ENCODE measurements around the gene TBX5. TPM values are rescaled to one million over a fixed set of nuclear protein-coding genes. Genes with fewer than 3 reads are reported as not detected.
"Not testable (repeated sequence)": the region's sequence is repeated elsewhere in the genome, so short reads cannot be mapped to it uniquely, and the experiment has no call there.

TBX5 gene
- total RNA-seq, 1 experiment from 2014 or later, result not detected

- CTCF ChIA-PET, result interaction anchor here (0.6 kb wide), 1 partner anchor 891 kb away, joined by 3 read pairs; no protein-coding TSS in a partner anchor
- H3K9me3 Mint-ChIP-seq (ENCODE audit: low read depth, unreplicated experiment), result peaks cover 27% of the 10 kb centered on the region
Measured at GRCh38 chr12:114355389-114356088, 50.4 kb downstream of the TBX5 start.

GRCh38 chr12:114349239-114349638 is 56.7 kb downstream of the TBX5 start:
- intact Hi-C loops (cut with micrococcal nuclease; ENCODE audit: unreplicated experiment); H3K27ac Mint-ChIP-seq (ENCODE audit: unreplicated experiment); H3K4me3 Mint-ChIP-seq (ENCODE audit: low read depth, unreplicated experiment); H3K27me3 Mint-ChIP-seq (ENCODE audit: unreplicated experiment); H3K4me1 Mint-ChIP-seq (ENCODE audit: low read depth, unreplicated experiment); BruUV-seq (replicated peaks); H3K36me3 Mint-ChIP-seq (ENCODE audit: insufficient read depth, unreplicated experiment); DNase-seq; CTCF ChIA-PET: not testable (repeated sequence)
- H3K9me3 Mint-ChIP-seq (ENCODE audit: low read depth, unreplicated experiment), result peaks cover 25% of the 10 kb centered on the region

More at GRCh38 chr12:114355389-114356088, 50.4 kb downstream of the TBX5 start:
- intact Hi-C loops (cut with micrococcal nuclease; ENCODE audit: unreplicated experiment), result no loop called here
- Mint-ChIP-seq H3K4me1 (ENCODE audit: low read depth, unreplicated experiment) (no peaks in the 10 kb centered on the region), H3K4me3 (ENCODE audit: low read depth, unreplicated experiment) (no peak overlapping the region), H3K27ac (ENCODE audit: unreplicated experiment) (no peak overlapping the region), H3K36me3 (ENCODE audit: insufficient read depth, unreplicated experiment) (no peaks in the 10 kb centered on the region), H3K27me3 (ENCODE audit: unreplicated experiment) (no peaks in the 10 kb centered on the region)
- no peak for TF ChIP-seq CTCF (IDR thresholded peaks at IDR 0.05; ENCODE audit: unreplicated experiment)
- no peak for DNase-seq
- BruUV-seq (replicated peaks), result no TSS peak

- intact Hi-C loops (cut with micrococcal nuclease; ENCODE audit: unreplicated experiment), result no loop called here
- CTCF ChIA-PET, result no interaction called here
Measured at GRCh38 chr12:114347861-114348260, 58.1 kb downstream of the TBX5 start.

GRCh38 chr12:114344831-114345230 is 61.1 kb downstream of the TBX5 start:
- intact Hi-C loops (cut with micrococcal nuclease; ENCODE audit: unreplicated experiment), result no loop called here
- Mint-ChIP-seq H3K4me3 (ENCODE audit: low read depth, unreplicated experiment) (no peak overlapping the region), H3K36me3 (ENCODE audit: insufficient read depth, unreplicated experiment) (peaks cover 6% of the 10 kb centered on the region), H3K4me1 (ENCODE audit: low read depth, unreplicated experiment) (no peaks in the 10 kb centered on the region), H3K27ac (ENCODE audit: unreplicated experiment) (no peak overlapping the region), H3K9me3 (ENCODE audit: low read depth, unreplicated experiment) (peaks cover 15% of the 10 kb centered on the region), H3K27me3 (ENCODE audit: unreplicated experiment) (no peaks in the 10 kb centered on the region)
- CTCF ChIA-PET, result no interaction called here
- no peak for TF ChIP-seq CTCF (IDR thresholded peaks at IDR 0.05; ENCODE audit: unreplicated experiment)
- DNase-seq, result no peak
- BruUV-seq (replicated peaks), result no TSS peak

More at GRCh38 chr12:114347861-114348260, 58.1 kb downstream of the TBX5 start:
- H3K4me1 Mint-ChIP-seq (ENCODE audit: low read depth, unreplicated experiment), result no peaks in the 10 kb centered on the region
- DNase-seq, result no peak
- H3K9me3 Mint-ChIP-seq (ENCODE audit: low read depth, unreplicated experiment), result peaks cover 19% of the 10 kb centered on the region
- no peak for TF ChIP-seq CTCF (IDR thresholded peaks at IDR 0.05; ENCODE audit: unreplicated experiment)
- H3K36me3 Mint-ChIP-seq (ENCODE audit: insufficient read depth, unreplicated experiment), result peaks cover 6% of the 10 kb centered on the region
- no peak overlapping the region for H3K27ac Mint-ChIP-seq (ENCODE audit: unreplicated experiment)
- no peak overlapping the region for H3K4me3 Mint-ChIP-seq (ENCODE audit: low read depth, unreplicated experiment)
- BruUV-seq (replicated peaks), result no TSS peak
- H3K27me3 Mint-ChIP-seq (ENCODE audit: unreplicated experiment), result no peaks in the 10 kb centered on the region

GRCh38 chr12:114344303-114344663 is 61.7 kb downstream of the TBX5 start:
- no peak overlapping the region for H3K27ac Mint-ChIP-seq (ENCODE audit: unreplicated experiment)
- no peaks in the 10 kb centered on the region for H3K27me3 Mint-ChIP-seq (ENCODE audit: unreplicated experiment)
- no TSS peak for BruUV-seq (replicated peaks)
- intact Hi-C loops (cut with micrococcal nuclease; ENCODE audit: unreplicated experiment), result no loop called here
- no peak for TF ChIP-seq CTCF (IDR thresholded peaks at IDR 0.05; ENCODE audit: unreplicated experiment)
- no peaks in the 10 kb centered on the region for H3K4me1 Mint-ChIP-seq (ENCODE audit: low read depth, unreplicated experiment)
- no peak overlapping the region for H3K4me3 Mint-ChIP-seq (ENCODE audit: low read depth, unreplicated experiment)
- H3K36me3 Mint-ChIP-seq (ENCODE audit: insufficient read depth, unreplicated experiment), result peaks cover 6% of the 10 kb centered on the region
- CTCF ChIA-PET, result no interaction called here
- no peak for DNase-seq
- H3K9me3 Mint-ChIP-seq (ENCODE audit: low read depth, unreplicated experiment), result peaks cover 12% of the 10 kb centered on the region

Data from Calu3 (cell line).